ENCODE results near the gene CNTNAP5. TPM values are rescaled to one million over a fixed set of nuclear protein-coding genes. Genes with fewer than 3 reads are reported as not detected.

The CNTNAP5 gene
- total RNA-seq, 1 experiment from 2014 or later: not detected

DNA sequence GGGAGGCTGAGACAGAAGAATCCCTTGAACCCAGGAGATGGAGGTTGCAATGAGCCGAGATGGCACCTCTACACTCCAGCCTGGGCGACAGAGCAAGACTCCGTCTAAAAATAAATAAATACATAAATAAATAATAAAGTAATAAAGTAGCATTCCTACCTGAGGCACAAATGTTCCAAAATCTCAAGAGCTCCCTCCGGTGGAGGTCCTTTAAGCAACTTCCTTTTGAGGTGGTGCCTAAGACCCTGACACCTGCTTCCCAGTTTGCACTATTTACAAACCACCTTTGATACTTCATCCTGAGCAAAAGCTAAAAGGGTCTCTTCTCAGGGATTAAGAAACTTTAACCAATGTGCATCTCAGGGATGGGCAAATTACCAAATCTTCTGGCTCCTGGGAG lies 505.1 kb downstream of the CNTNAP5 start:
- no peaks in the 10 kb centered on the region for H3K36me3 ChIP-seq (ENCODE audit: insufficient read depth, low read length, poor library complexity, severe bottlenecking)
- no TSS peak for BruUV-seq (replicated peaks)
- no peak overlapping the region for H3K4me3 ChIP-seq (ENCODE audit: low read depth, low read length, poor library complexity, severe bottlenecking)
- DNase-seq (ENCODE audit: low spot score): no peak
- no peaks in the 10 kb centered on the region for H3K4me1 ChIP-seq (ENCODE audit: insufficient read depth, low read length, poor library complexity, severe bottlenecking)
- no peak for TF ChIP-seq EZH2 (IDR thresholded peaks at IDR 0.05; ENCODE audit: borderline replicate concordance, low read depth, low read length, poor library complexity, severe bottlenecking)
- TF ChIP-seq, protein P1, sequence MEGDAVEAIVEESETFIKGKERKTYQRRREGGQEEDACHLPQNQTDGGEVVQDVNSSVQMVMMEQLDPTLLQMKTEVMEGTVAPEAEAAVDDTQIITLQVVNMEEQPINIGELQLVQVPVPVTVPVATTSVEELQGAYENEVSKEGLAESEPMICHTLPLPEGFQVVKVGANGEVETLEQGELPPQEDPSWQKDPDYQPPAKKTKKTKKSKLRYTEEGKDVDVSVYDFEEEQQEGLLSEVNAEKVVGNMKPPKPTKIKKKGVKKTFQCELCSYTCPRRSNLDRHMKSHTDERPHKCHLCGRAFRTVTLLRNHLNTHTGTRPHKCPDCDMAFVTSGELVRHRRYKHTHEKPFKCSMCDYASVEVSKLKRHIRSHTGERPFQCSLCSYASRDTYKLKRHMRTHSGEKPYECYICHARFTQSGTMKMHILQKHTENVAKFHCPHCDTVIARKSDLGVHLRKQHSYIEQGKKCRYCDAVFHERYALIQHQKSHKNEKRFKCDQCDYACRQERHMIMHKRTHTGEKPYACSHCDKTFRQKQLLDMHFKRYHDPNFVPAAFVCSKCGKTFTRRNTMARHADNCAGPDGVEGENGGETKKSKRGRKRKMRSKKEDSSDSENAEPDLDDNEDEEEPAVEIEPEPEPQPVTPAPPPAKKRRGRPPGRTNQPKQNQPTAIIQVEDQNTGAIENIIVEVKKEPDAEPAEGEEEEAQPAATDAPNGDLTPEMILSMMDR (conservative IDR thresholded peaks at IDR 0.05; ENCODE audit: low read depth, low read length): peak; percentile 24; the same call in 1 of the 2 replicates
- intact Hi-C loops (cut with micrococcal nuclease; ENCODE audit: unreplicated experiment): no loop called here
- H3K27me3 ChIP-seq (replicated peaks; ENCODE audit: insufficient read depth, low read depth, low read length, poor library complexity): no peaks in the 10 kb centered on the region
- H3K27ac ChIP-seq (ENCODE audit: low read depth, low read length, poor library complexity, severe bottlenecking): no peak overlapping the region
- no peaks in the 10 kb centered on the region for H3K9me3 ChIP-seq (ENCODE audit: low read depth, low read length, poor library complexity, severe bottlenecking)
- CTCF ChIA-PET: no interaction called here
- POLR2A ChIA-PET (ENCODE audit: low non-redundant PET): no interaction called here

DNA sequence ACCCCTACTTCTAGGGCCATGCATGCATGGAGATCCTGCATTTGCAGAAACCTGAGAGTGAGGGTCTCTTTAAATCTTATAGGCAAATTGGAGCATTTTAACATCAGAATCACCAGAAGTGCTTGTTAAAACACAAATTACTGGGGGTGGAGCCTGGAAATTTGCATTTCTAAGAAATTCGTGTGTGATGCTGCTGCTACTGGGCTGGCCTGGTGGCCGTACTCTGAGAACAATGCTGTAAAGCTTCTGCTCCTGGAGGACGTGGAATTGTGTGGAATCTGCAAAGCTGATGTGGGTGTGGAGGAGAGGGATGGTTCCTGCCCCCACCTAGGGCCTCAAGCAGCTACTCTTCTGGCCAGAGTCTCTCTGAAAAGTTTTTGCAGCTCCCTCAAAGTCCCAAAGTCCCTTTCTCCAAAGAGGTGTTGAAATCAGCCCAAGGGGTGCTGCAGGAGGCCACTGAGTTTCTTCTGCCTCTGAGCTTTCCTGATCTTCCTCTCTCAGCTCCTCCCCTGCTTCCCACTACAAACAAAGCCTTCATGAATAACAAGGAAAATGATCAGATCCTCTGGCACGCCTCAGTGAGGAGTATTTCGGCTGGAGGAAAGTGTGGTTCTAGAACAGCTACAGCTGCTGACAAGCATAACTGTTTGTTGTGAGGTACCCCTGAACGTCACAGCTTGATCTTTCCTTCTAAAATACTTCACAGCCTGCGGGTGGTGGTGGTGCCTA lies 508.3 kb downstream of the CNTNAP5 start:
- Histone ChIP-seq H3K27me3 (replicated peaks; ENCODE audit: insufficient read depth, low read depth, low read length, poor library complexity) (no peaks in the 10 kb centered on the region), H3K36me3 (ENCODE audit: insufficient read depth, low read length, poor library complexity, severe bottlenecking) (no peaks in the 10 kb centered on the region), H3K9me3 (ENCODE audit: low read depth, low read length, poor library complexity, severe bottlenecking) (no peaks in the 10 kb centered on the region), H3K4me3 (ENCODE audit: low read depth, low read length, poor library complexity, severe bottlenecking) (no peak overlapping the region), H3K27ac (ENCODE audit: low read depth, low read length, poor library complexity, severe bottlenecking) (no peak overlapping the region), H3K4me1 (ENCODE audit: insufficient read depth, low read length, poor library complexity, severe bottlenecking) (no peaks in the 10 kb centered on the region)
- no TSS peak for BruUV-seq (replicated peaks)
- intact Hi-C loops (cut with micrococcal nuclease; ENCODE audit: unreplicated experiment): no loop called here
- ChIA-PET POLR2A (ENCODE audit: low non-redundant PET) (no interaction called here), CTCF (no interaction called here)
- no peak for TF ChIP-seq EZH2 (IDR thresholded peaks at IDR 0.05; ENCODE audit: borderline replicate concordance, low read depth, low read length, poor library complexity, severe bottlenecking)
- TF ChIP-seq, protein P1 (conservative IDR thresholded peaks at IDR 0.05; ENCODE audit: low read depth, low read length): no peak
- no peak for DNase-seq (ENCODE audit: low spot score)

DNA sequence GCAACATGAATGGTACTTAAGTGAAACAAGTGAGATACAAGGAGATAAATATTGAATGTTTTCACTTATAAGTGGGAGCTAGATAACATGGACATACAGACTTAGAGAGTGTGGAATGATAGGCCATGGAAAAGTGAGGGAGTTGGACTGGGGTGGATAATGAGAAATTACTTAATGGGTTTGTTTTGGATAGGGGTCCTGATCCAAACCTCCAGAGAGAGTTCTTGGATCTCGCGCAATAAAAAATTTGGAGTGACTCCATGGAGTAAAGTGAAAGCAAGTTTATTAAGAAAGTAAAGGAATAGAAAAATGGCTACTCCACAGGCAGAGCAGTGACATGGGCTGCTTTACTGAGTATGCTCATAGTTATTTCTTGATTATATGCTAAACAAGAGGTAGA lies 508.9 kb downstream of the CNTNAP5 start:
- H3K9me3 ChIP-seq (ENCODE audit: low read depth, low read length, poor library complexity, severe bottlenecking): no peaks in the 10 kb centered on the region
- POLR2A ChIA-PET (ENCODE audit: low non-redundant PET): no interaction called here
- no peak overlapping the region for H3K27ac ChIP-seq (ENCODE audit: low read depth, low read length, poor library complexity, severe bottlenecking)
- BruUV-seq (replicated peaks): no TSS peak
- no peaks in the 10 kb centered on the region for H3K36me3 ChIP-seq (ENCODE audit: insufficient read depth, low read length, poor library complexity, severe bottlenecking)
- intact Hi-C loops (cut with micrococcal nuclease; ENCODE audit: unreplicated experiment): no loop called here
- no peak for TF ChIP-seq EZH2 (IDR thresholded peaks at IDR 0.05; ENCODE audit: borderline replicate concordance, low read depth, low read length, poor library complexity, severe bottlenecking)
- TF ChIP-seq, protein P1 (conservative IDR thresholded peaks at IDR 0.05; ENCODE audit: low read depth, low read length): no peak
- no peaks in the 10 kb centered on the region for H3K27me3 ChIP-seq (replicated peaks; ENCODE audit: insufficient read depth, low read depth, low read length, poor library complexity)
- CTCF ChIA-PET: no interaction called here
- no peak overlapping the region for H3K4me3 ChIP-seq (ENCODE audit: low read depth, low read length, poor library complexity, severe bottlenecking)
- DNase-seq (ENCODE audit: low spot score): no peak
- no peaks in the 10 kb centered on the region for H3K4me1 ChIP-seq (ENCODE audit: insufficient read depth, low read length, poor library complexity, severe bottlenecking)
